Glomerular visceral epithelial cell (primary cell): Measurements from ENCODE around the gene PCDHGA7.
"Not testable (repeated sequence)": the region's sequence is repeated elsewhere in the genome, so short reads cannot be mapped to it uniquely, and the experiment has no call there.

ENCODE experiments used
- DNase-seq: peaks from one replicate; pipeline ENCODE4 v3.0.0-alpha.2; 2016; ENCODE audit errors: extremely low spot score

Gene PCDHGA7

GRCh38 chr5:141382469-141383294 lies at the start of gene PCDHGA7:
Gene PCDHGA7, plus strand, starts transcription at chr5:141382742. Its CDS starts 158 bp downstream, at chr5:141382900.
- DNase-seq, result no peak

GRCh38 chr5:141338538-141339306 lies 43.8 kb upstream of the PCDHGA7 start, which contains the start of gene PCDHGA2:
Gene PCDHGA2, plus strand, starts transcription at chr5:141338760.
- DNase-seq, result peak; percentile 28

DNA sequence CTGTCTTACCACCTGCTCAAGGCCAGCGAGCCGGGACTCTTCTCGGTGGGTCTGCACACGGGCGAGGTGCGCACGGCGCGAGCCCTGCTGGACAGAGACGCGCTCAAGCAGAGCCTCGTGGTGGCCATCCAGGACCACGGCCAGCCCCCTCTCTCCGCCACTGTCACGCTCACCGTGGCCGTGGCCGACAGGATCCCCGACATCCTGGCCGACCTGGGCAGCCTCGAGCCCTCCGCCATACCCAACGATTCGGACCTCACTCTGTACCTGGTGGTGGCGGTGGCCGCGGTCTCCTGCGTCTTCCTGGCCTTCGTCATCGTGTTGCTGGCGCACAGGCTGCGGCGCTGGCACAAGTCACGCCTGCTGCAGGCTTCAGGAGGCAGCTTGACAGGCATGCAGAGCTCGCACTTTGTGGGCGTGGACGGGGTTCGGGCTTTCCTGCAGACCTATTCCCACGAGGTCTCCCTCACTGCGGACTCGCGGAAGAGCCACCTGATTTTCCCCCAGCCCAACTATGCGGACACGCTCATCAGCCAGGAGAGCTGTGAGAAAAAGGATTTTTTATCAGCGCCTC lies 41.7 kb upstream of the PCDHGA7 start:
- DNase-seq, result not testable (repeated sequence)

- DNase-seq, result no peak
Observed at GRCh38 chr5:141342773-141343172, 39.8 kb upstream of the PCDHGA7 start.

GRCh38 chr5:141343242-141343952 lies 39.1 kb upstream of the PCDHGA7 start, which contains the start of gene PCDHGA3:
Gene PCDHGA3, plus strand, starts transcription at chr5:141343829. Its CDS starts 205 bp downstream, at chr5:141344034.
- DNase-seq, result peak; percentile 61

DNA sequence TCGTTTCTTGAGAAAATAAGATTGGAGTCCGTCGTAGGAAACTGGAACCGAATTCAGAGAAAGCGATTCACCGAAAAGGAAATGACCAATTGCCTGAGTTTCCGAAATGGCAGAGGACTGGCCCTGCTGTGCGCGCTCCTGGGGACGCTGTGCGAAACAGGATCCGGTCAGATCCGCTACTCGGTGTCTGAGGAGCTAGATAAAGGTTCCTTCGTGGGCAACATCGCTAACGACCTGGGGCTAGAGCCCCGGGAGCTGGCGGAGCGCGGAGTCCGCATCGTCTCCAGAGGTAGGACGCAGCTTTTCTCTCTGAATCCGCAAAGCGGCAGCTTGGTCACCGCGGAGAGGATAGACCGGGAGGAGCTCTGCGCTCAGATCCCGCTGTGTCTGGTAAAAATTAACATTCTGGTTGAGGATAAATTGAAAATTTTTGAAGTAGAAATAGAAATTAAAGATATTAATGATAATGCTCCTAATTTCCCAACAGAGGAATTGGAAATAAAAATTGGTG lies 38.5 kb upstream of the PCDHGA7 start:
- no peak for DNase-seq

DNA sequence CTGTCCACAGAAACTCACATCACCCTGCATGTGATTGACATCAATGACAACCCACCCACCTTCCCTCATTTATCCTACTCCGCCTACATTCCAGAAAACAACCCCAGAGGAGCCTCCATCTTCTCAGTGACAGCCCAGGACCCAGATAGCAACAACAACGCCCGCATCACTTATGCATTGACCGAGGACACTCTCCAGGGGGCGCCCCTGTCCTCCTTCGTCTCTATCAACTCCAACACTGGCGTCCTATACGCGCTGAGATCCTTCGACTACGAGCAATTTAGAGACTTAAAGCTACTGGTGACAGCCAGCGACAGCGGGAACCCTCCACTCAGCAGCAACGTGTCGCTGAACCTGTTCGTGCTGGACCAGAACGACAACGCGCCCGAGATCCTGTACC lies 37.2 kb upstream of the PCDHGA7 start:
- DNase-seq, result no peak

DNA sequence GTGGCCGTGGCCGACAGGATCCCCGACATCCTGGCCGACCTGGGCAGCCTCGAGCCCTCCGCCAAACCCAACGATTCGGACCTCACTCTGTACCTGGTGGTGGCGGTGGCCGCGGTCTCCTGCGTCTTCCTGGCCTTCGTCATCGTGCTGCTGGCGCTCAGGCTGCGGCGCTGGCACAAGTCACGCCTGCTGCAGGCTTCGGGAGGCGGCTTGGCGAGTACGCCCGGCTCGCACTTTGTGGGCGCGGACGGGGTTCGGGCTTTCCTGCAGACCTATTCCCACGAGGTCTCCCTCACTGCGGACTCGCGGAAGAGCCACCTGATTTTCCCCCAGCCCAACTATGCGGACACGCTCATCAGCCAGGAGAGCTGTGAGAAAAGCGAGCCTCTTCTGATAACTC lies 36.5 kb upstream of the PCDHGA7 start:
- DNase-seq, result not testable (repeated sequence)

DNA sequence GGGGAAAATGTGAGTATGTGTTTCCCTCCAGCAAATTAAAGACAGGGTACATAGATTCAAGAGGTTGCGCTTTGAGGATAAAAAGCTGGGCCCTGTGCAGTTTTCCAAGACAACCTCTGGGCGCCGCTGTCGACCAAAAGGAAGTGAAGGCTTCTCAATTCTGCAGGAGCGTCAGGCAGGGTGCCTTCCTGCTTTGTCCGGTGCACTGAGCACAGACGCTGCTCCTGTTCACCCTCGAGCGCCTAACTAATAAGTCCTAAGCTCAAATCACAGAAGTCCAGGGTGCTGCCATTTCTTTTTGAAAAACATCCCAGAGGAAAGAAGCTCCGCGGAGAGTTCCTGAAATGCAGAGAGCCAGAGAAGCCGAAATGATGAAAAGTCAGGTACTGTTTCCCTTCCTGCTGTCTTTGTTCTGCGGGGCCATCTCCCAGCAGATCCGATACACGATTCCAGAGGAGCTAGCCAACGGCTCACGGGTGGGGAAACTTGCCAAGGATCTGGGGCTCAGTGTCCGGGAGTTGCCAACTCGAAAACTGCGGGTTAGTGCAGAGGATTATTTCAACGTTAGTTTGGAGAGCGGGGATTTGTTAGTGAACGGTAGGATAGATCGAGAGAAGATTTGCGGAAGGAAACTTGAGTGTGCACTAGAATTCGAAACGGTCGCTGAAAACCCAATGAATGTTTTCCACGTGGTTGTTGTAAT lies 32.5 kb upstream of the PCDHGA7 start, which contains the start of gene PCDHGB1:
TSS of gene PCDHGB1 (plus strand) at position 183 of the 703 bp plus-strand sequence. CDS start at position 345, 162 bp downstream.
- peak; percentile 59 for DNase-seq

- no peak for DNase-seq
Observed at GRCh38 chr5:141351591-141351990, 31.0 kb upstream of the PCDHGA7 start.

GRCh38 chr5:141354900-141355469 lies 27.6 kb upstream of the PCDHGA7 start, which contains the start of gene PCDHGA4:
Gene PCDHGA4, plus strand, starts transcription at chr5:141355021. Its CDS starts 87 bp downstream, at chr5:141355108.
- no peak for DNase-seq

DNA sequence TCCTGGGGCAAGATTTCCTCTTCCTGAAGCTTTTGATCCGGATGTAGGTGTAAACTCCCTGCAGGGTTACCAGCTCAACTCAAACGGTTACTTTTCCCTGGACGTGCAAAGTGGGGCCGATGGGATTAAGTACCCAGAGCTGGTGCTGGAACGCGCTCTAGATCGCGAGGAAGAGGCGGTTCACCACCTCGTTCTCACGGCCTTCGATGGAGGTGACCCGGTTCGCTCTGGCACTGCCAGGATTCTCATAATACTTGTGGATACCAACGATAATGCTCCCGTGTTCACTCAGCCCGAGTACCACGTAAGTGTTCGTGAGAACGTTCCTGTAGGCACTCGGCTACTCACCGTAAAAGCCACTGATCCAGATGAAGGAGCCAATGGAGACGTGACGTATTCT lies 26.9 kb upstream of the PCDHGA7 start:
- DNase-seq, result no peak

DNA sequence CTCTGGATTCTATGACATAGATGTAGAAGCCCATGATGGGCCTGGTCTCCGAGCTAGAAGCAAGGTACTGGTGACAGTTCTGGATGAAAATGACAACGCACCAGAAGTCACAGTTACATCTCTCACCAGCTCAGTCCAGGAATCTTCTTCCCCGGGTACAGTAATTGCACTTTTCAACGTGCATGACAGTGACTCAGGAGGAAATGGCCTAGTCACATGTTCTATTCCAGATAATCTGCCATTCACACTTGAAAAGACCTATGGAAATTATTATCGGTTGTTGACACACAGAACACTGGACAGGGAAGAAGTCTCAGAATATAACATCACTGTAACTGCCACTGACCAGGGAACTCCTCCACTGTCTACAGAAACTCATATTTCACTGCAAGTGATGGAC lies 26.4 kb upstream of the PCDHGA7 start:
- no peak for DNase-seq

DNA sequence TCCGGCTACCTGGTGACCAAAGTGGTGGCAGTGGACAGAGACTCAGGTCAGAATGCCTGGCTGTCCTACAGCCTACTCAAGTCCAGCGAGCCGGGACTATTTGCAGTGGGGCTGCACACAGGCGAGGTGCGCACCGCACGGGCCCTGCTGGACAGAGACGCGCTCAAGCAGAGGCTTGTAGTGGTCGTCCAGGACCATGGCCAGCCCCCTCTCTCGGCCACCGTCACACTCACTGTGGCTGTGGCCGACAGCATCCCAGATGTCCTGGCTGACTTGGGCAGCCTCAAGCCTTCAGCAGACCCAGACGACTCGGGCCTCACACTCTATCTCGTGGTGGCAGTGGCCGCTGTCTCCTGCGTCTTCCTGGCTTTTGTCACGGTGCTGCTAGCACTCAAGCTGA lies 25.6 kb upstream of the PCDHGA7 start:
- no peak for DNase-seq

- no peak for DNase-seq
Observed at GRCh38 chr5:141359790-141360426, 22.6 kb upstream of the PCDHGA7 start, which contains the start of gene PCDHGB2. Gene PCDHGB2, plus strand, starts transcription at chr5:141359994. Its CDS starts 142 bp downstream, at chr5:141360136.

DNA sequence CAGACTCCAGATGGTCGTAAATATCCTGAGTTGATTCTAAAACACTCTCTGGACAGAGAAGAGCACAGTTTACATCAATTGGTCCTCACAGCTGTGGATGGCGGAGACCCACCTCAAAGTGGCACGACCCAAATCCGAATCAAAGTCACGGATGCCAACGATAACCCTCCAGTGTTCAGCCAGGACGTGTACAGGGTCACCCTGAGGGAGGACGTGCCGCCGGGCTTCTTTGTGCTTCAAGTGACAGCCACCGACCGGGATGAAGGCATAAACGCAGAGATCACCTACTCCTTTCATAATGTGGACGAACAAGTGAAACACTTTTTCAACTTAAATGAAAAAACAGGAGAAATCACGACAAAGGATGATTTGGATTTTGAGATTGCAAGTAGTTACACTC lies 21.9 kb upstream of the PCDHGA7 start:
- DNase-seq, result no peak

GRCh38 chr5:141362719-141363118 lies 19.8 kb upstream of the PCDHGA7 start:
- no peak for DNase-seq

- DNase-seq, result no peak
Observed at GRCh38 chr5:141363952-141364660, 18.4 kb upstream of the PCDHGA7 start, which contains the start of gene PCDHGA5. Gene PCDHGA5, plus strand, starts transcription at chr5:141364162. Its CDS starts 169 bp downstream, at chr5:141364331.
